HCEC 1CT (cell line): ENCODE results near the gene CBFB.
"Not testable (repeated sequence)": the region's sequence is repeated elsewhere in the genome, so short reads cannot be mapped to it uniquely, and the experiment has no call there.

Source experiments
- DNase-seq: peaks from one replicate; pipeline ENCODE4 v3.0.0-alpha.2; 2017

CBFB gene

DNA sequence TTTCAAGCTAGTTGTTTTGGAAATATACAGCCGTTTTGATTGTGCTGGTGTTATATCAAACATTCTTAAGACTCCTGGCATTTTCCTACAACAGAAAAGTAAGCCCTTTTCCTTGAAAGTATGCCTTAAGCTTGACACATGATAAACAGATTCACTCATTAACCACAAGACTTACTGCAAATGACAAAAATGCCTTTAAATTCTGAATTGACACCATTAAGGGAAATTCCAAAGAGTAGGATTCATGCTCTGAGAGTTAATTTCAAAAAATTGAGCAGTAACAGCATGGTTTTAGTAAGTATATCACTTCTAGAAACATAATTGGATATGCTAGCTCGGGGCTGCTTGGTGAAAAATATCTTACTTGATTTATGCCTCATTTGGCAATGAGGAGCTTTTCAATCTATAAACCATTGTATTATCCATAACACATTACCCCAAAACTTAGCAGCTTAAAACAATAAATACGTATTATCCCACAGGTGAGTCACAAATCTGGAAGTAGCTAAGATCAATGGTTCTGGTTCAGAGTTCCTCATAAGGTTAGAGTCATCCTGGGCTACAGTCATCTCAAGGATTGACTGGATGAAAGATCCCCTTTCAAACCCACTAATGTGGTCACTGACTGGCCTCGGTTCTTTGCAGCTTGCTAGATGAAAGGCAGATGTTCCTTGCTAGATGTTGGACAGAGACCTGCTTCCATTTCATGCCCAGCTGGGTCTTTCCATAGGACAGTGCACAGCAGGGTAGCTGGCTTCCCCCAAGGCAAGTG, 72.5 kb downstream of the CBFB start:
- DNase-seq: peak; percentile 51

DNA sequence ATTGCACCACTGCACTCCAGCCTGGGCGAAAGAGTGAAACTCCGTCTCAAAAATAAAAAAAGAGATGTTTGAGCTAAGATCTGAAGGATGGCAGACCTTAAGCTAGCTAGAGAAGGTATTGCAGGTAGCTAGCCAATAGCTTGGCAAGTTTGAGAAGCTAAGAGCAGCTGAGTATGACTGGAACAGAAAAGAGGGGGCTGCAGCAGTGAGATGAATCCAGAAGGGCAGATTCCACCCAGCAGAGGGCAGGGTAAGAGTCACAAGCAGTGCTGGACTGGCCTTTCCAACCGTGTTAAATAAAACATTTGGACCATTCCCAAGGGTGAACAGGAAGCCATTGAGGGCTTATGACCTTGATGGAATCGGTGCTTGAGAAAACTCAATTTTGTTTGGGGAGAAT, 75.1 kb downstream of the CBFB start:
- peak; percentile 66 for DNase-seq

DNA sequence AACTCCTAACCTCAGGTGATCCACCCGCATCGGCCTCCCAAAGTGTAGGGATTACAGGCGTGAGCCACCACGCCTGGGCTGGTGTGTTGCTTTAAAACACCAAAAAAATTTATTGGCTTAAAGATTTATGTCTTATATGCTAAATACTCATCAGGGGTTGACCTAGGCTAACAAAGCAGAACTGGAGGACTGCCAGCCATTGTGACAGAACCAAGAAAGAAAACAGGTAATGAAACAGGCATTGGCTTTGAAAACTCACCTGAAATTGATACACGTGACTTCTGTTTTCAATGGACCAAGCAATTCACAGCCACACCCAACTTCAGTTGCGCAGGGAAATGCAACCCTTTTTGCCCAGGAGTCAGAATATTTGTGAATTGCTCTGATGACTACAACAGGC, 75.9 kb downstream of the CBFB start:
- DNase-seq: no peak

DNA sequence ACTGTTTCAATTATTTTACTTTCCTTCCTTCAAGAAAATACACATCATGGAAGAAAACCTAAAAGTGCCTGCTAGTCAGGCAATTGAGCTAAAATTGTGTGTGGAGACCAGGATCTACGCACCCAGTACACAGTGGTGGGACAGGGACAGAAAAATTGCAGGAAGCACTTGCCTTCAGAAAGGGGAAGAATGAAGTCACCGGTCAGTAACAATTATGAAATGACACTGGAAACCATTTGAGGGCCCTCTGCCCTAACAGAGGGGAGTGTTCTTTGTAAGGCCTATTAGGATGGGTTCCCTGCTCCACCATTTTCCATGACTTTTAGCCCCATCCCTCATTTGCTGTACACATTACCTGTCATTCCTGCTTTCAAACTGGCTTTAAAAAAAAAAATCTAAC, 76.3 kb downstream of the CBFB start:
- DNase-seq: no peak

DNA sequence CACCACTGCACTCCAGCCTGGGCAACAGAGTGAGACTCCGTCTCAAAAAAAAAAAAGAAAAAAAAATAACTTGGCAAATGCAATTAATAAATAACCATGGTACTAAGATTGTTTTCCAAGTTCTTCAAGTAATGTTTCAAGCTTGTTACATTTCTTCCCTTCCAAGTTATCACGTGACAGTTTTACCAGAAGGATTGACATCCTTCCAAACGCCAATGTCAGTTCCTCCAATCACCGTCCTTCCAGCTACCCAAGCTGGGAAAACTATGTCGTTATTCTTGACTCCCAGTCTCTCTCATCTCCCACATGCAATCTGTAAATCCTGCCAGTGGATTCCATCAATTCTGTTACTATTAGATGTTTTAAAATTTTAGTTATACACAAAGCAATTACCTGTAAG, 76.9 kb downstream of the CBFB start:
- no peak for DNase-seq

DNA sequence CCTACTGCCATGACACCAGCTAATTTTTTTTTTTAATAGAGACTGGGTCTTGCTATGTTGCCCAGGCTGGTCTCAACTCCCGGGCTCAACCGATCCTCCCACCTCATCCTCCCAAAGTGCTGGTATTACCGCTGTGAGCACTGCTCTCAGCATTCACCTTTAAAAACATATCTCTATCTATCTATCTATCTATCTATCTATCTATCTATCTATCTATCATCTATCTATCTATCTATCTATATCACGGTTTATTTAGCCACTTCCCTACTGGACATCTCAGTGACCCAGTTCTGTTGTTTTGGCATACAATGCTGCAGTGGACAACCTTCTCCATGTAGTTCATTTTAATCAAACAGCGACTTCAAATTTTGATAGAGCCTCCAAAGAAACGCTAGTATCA, 79.5 kb downstream of the CBFB start:
- no peak for DNase-seq

DNA sequence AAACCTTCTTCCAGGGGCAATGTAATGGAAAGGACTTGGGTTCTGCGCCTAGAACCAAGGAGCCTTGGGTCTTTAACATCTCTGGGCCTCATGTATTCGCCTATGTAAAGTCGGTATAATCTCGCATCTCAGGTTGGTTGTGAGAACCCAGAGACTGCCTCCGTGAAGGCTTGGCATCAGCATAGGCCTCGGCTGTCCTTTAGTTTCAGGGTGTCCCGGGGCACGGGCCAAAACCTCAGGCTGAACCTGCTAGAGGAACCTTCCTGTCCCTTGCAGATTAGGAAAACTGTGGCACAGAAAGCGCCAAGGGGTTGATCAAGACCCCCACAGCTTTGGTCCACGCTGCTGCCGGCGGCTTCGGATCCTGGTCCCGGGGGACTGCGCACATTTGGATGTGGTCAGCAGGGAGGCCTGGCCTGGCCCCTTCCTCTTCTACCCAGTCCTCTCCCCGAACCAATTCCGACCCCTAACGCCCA, 80.0 kb downstream of the CBFB start:
- DNase-seq: no peak

DNA sequence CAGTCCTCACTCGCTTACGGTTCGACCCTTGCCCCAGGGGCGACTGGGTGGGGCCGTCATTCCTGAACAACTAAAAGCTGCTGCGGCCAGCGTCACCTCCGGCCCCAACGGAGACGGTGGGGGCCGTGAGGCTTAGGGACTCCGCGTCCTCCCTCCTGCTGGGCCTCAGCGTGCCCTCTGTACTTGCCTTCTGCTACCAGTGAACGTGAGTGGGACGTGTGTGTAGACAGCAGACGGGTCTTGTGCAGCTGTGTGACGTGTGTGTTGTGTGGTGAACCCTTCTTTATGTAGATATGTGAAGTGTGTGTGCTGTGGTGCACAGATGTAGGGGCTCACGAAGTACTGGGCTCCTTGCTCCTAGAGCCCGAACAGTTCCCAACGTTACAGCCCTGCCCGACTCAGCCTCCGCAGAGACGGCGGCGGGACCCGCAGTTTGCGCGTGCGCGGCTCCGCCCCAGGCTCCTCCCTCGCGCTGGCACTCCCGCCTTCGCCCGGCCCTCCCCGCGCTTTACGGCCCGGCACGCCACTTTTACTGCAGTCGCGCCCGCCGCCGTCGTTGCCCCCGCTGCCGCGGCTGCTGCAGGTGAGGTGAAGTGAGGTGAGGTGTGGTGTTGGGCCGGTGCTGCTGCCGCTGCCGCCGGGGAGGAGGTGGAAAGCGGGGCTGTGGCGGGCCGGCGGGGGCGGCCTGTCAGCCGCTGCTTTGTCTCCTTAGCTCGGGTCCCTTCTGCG, 80.6 kb downstream of the CBFB start, which contains the start of gene PHAF1:
Gene PHAF1, plus strand, starts transcription at position 535 of the 729 bp plus-strand sequence. CDS start 235 bp downstream, outside the sequence.
- DNase-seq: peak; percentile 85

DNA sequence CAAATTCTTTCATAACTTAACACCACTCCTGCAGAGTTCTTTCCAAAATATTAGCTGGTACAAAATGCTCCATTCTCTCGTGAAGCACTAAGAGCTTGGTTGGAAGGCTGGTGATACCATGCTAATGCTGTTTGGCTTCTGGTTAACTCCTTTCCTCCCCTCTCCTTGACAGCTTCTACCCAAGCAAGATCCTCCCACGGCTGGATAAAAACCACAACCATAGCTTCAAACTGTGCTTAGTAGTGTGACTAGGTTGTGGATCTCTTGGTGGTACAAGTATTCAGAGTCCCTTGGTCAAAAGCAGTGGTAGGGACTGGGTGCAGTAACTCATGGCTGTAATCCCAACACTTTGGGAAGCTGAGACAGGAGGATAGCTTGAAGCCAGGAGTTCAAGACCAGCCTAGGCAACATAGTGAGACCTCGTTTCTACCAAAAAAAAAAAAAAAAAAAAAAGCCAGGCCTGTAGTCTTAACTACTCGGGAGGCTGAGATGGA, 83.0 kb downstream of the CBFB start:
- DNase-seq: no peak

DNA sequence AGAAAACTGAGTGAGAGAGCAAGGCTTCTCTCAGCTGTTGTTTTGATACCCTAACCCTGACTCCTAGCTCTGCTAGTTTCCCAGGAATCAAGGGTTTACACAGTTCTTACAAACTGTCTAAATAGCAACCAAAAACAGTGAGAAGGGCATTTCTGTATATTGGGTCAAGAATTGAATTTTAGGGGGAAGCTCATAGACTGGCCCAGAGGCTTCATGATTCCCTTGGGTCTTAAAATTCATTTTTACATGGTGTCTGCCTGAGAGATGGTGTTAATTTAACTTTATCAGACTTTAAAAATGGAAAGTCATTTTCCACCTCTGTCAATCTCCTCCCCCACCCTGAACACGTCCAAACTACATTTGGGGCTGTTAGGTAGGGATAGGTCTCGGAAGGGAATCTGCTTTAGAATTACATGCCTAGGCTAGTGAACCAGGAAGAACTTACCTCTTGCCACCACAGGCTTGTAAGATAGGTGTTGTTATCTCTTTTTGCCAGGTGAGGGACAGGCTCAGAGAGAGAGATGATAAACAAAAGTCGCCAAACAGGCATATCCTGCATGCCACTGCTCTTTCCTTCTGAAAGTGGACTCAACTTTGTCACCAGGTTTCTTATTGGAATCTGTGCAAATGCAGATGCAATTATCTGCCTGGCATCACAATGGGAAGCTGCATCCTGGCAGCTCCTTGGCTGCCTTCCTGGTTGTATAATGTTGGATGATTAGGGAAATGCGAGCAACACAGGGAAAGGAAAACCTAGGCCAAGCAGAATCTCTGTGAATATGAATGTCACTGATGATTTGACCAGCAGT, 83.8 kb downstream of the CBFB start:
- DNase-seq: no peak

DNA sequence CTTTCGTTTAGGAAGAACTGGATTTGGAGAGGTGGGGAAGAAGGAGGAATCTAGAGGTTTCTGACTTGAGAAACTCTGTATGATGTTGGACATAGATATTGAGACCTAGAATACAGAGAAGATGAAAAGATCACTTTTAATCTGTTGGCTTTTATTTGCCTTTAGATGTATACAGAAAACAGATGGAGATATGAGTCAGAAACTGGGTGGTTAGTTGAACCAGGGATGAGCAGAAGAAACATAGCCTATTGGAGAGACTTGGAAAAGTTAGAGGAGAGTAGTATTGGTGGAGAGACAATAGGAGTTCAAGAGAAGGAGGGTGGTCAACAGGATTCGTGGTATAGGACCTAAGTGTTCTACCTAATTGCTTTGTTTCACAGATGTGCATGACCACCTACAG, 85.8 kb downstream of the CBFB start:
- peak; percentile 65 for DNase-seq

DNA sequence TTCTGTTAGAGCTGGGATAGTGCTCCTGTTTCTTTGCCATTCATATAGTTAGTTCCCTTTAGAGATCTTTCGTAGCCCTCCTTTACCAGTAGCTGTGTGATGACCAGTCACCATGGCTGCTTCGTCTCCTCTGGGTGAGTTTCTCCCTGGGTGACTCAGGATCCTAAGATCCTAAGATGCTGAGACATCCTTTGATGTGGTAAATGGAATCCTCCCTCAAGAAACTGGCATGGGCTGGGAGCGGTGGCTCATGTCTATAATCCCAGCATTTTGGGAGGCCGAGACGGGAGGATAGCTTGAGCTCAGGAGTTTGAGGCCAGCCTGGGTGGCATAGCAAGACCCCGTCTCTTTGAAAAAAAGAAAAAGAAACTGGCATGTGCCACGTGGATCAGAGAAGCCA, 86.7 kb downstream of the CBFB start:
- peak; percentile 92 for DNase-seq

DNA sequence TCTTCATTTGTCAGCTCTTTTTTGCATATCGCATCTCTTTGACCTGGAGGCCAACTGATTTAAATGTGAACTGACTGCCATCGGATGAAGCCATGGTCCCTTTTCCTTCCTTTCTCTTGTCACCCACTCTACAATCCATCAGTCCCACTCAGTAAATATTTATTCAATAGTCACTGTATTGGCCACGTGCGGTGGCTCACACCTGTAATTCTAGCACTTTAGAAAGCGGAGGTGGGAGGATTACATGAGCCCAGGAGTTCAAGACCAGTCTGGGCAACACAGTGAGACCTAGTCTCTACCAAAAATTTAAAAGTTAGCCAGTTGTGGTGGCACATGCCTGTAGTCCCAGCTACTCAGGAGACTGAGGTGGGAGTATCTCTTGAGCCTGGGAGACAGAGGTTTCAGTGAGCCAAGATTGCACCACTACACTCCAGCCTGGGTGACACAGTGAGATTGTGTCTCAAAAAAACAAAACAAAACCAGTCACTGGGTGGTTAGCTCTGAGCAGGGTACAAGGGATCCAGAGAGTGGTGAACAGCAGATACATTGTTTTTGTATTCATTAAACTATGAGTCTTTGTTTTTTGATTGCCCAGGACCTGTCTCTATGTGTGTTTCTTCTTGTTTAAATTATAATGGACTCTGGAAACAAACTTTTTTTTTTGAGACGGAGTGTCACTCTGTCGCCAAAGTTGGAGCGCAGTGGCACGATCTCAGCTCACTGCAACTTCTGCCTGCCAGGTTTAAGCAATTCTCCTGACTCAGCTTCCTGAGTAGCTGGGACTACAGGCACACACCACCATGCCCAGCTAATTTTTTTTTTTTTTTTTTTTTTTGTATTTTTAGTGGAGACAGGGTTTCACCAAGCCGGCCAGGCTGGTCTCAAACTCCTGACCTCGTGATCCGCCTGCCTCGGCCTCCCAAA, 87.7 kb downstream of the CBFB start:
- DNase-seq: no peak

DNA sequence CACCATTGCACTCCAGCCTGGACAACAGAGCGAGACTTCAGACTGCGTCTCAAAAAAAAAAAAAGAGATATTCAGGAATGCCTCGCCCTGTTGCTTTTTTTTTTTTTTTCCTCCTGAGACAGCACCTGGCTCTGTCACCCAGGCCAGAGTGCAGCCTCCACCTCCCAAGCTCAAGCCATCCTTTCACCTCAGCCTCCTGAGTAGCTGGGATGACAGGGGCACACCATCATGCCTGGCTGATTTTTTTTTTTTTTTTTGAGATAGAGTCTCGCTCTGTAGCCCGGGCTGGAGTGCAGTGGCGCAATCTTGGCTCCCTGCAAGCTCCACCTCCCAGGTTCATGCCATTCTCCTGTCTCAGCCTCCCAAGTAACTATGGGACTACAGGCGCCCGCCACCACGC, 88.8 kb downstream of the CBFB start:
- DNase-seq: no peak

DNA sequence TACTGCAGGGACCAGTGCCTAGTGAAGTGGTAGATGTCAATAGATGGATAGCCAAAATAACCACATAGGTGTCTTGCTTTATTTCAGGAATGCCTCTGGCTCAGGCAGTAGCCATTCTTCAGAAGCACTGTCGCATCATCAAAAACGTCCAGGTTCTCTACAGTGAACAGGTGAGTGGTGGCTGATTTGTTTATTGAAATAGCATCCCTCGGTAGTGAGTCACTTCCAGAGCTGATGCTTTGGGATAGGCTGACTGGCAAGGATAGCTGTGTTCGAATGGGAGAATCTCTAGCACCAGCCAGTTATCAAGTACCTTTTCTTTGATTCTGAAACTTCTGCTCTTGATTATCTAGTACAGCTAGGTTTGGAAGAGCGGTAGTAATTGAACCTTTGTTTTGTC, 91.1 kb downstream of the CBFB start:
- DNase-seq: no peak

DNA sequence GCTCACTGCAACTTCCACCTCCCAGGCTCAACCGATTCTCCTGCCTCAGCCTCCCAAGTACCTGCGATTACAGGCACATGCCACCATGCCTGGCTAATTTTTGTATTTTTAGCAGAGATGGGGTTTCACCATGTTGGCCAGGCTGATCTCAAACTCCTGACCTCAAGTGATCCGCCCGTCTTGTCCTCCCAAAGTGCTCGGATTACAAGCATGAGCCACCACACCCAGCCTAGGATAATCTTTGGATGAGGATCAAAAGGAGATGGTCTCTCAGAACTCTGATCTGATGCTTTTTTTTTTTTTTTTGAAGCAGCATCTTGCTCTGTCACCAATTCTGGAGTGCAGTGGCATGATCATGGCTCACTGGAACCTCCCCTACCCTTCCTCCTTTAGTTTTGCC, 93.8 kb downstream of the CBFB start:
- DNase-seq: not testable (repeated sequence)

DNA sequence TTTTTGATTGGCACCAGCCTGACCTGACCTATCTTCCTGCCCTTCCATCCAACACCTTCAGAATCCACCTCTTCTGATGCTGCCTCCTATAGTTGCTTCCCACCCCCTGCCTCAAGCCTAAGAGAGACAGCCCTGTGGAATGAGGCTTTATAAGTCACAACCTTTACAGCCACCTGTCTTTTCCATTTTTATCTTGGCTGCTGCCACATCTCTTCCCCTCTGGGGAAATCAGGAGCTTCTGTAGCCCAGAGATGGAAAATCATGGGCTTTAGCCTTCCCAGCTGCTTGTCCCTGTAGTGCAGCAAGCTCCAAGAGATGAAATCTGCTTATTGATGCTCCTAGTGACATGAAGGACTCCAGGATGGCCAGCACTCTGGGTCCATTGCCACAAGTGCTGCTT, 99.5 kb downstream of the CBFB start:
- no peak for DNase-seq

DNA sequence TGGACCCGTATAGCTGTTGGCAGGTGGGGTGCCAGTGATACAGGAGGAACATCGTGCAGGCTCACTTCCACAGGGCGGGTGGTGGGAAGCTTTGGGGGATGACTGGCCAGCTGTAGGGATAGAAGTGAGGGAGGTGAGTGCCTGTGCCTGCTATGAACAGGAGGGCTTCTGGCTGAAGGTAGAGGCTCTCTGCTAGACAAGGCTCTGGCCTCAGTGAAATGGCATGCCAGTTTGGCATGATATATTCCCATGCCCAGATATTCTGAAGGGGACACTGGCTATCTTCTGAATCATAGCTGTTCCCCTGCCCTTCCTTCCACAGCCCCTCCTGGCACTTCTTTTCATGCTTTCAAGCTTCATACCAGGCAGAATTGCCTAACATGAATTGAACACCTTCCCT, 99.9 kb downstream of the CBFB start:
- no peak for DNase-seq

DNA sequence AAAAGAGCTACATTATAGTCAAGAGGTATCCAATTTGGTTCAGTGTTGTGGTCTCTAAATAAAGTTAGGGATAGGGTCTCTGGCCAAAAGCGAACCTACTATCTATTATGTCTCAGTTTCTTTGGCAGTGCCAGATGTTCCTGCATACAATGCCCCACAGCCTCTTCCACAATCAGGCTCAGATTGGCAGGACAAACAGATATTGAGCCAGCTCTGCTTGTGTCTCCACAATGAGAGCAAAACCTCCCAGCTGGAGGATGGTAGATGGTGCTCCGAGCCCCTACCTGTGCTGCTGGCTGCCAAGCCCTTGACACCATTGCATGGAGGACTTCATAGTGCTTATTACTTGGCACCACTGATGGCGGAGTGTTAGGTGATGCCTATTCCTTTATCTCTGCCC, 100.5 kb downstream of the CBFB start:
- no peak for DNase-seq

DNA sequence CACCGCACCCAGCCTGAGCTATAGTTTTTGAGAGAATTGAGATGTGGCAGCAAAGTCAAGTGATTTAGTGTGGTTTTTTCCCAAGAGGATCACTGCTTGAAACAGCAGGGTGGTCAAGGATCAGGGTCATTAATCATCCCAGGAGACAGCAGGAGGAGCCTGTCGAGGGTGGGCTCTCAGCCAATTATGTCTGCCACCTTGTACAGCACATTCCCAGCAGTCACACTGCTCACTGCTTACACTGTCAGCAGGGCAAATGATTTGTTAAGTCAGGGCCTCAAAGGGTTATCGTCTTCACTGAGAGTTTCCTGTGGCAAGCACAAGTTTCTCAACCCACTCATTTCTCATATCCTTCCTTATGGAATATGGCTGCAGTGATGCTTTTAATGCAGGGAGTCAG, 108.7 kb downstream of the CBFB start:
- no peak for DNase-seq

DNA sequence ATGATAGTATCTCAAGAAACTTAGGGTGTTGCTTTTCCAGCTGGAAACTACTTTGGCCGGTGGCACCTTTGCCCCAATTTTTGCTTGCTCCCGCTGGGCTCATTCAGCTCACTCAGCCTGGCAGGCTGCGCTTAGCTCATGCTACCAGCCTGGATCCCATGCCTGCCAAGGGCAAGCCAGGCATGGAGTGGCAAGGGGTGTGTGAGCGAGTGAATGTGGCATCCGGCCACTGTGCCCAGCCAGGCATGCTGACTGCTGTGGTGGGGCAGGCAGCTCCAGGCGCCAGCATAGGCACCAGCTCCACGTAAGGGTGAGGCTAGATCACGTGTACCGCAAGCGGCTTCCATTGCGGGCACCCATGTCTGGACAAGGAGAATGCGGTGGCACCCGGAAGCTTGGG, 112.4 kb downstream of the CBFB start:
- no peak for DNase-seq

DNA sequence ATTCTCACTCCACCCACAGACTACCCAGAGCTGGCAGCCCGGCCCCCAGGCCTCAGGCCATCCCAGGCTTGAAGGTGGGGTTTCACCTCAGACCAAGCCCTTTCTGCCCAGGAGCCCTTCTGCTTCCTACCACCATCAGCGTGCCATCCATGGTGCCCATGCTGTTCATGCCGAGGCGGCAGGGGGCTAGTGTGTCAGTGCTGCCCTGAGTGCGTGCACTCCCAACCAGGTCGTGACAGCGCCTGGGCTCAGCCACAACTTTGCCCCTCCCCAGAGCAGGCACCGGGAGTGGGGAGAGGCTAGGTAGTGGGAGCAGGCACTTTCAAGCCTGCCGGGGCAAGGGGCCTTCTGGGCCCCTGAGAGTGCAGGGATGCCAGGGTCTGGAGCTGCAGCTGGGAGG, 113.4 kb downstream of the CBFB start:
- no peak for DNase-seq
